HL-60 (cell line): ENCODE data around the gene SERPINB1.

Source experiments
- GABPA ChIP-seq: IDR thresholded peaks from 2 replicates; pipeline ENCODE4 v1.6.1; 2012; ENCODE audit warnings: low read depth
- POLR2AphosphoS5 ChIP-seq: IDR thresholded peaks from 2 replicates; pipeline ENCODE4 v1.6.1; 2012; ENCODE audit warnings: low read depth
- SPI1 ChIP-seq: IDR thresholded peaks from 2 replicates; pipeline ENCODE4 v1.6.1; 2012; ENCODE audit warnings: low read depth, mild to moderate bottlenecking, borderline replicate concordance
- TF ChIP-seq, protein P1 (sequence below): IDR thresholded peaks from one replicate; pipeline ENCODE4 v1.5.1; 2011; ENCODE audit warnings: low read length, control low read depth, inconsistent platforms; ENCODE audit not compliant: insufficient read depth
- TF ChIP-seq, protein P2 (sequence below): IDR thresholded peaks from 2 replicates; pipeline ENCODE4 v1.6.1; 2012; ENCODE audit warnings: low read depth; ENCODE audit not compliant: insufficient replicate concordance

DNA sequence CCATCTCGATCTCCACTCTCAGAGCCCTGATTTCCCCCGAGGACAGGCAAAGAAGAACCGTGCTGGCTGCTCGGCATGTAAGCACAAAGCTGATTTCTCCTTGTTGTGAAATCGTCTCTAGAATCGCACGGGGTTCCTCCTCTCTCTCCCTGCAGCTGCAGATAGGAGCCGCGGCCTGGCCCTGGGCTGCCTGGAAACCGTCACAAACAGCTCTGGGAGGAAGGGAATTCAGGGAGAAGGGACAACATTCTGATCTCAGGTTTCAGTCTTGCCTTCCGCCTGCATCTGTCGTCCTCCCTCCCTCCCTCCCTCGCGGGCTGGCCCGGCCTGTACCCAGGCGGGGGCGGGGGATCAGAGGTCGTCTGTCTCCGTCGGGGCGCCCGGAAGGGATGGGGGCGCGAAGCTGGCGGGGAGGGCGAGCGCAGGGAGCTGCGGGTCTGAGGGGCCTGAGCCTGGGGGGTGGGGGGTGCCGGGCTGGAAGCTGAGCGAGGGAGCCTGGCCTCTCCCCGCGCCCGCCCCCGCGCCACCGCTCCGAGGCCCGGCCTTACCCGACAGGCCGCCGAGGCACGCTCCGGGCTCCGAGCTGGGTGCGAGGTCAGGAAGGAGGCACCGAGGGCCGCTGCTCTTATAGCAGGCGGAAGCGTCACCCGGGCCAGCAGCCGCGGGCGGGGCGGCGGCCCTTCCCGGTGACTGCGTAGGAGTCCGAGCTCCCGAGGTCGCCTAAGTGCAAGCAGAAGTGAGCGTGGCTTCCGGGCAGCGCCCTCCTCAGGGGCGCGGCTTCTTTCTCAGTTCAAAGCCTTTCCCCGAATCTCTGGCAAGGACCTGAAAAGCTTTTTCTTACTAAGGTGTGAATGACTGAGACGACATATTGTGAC is at the start of gene SERPINB1:
- TF ChIP-seq, protein P1, sequence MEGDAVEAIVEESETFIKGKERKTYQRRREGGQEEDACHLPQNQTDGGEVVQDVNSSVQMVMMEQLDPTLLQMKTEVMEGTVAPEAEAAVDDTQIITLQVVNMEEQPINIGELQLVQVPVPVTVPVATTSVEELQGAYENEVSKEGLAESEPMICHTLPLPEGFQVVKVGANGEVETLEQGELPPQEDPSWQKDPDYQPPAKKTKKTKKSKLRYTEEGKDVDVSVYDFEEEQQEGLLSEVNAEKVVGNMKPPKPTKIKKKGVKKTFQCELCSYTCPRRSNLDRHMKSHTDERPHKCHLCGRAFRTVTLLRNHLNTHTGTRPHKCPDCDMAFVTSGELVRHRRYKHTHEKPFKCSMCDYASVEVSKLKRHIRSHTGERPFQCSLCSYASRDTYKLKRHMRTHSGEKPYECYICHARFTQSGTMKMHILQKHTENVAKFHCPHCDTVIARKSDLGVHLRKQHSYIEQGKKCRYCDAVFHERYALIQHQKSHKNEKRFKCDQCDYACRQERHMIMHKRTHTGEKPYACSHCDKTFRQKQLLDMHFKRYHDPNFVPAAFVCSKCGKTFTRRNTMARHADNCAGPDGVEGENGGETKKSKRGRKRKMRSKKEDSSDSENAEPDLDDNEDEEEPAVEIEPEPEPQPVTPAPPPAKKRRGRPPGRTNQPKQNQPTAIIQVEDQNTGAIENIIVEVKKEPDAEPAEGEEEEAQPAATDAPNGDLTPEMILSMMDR: no peak
- TF ChIP-seq, protein P2, sequence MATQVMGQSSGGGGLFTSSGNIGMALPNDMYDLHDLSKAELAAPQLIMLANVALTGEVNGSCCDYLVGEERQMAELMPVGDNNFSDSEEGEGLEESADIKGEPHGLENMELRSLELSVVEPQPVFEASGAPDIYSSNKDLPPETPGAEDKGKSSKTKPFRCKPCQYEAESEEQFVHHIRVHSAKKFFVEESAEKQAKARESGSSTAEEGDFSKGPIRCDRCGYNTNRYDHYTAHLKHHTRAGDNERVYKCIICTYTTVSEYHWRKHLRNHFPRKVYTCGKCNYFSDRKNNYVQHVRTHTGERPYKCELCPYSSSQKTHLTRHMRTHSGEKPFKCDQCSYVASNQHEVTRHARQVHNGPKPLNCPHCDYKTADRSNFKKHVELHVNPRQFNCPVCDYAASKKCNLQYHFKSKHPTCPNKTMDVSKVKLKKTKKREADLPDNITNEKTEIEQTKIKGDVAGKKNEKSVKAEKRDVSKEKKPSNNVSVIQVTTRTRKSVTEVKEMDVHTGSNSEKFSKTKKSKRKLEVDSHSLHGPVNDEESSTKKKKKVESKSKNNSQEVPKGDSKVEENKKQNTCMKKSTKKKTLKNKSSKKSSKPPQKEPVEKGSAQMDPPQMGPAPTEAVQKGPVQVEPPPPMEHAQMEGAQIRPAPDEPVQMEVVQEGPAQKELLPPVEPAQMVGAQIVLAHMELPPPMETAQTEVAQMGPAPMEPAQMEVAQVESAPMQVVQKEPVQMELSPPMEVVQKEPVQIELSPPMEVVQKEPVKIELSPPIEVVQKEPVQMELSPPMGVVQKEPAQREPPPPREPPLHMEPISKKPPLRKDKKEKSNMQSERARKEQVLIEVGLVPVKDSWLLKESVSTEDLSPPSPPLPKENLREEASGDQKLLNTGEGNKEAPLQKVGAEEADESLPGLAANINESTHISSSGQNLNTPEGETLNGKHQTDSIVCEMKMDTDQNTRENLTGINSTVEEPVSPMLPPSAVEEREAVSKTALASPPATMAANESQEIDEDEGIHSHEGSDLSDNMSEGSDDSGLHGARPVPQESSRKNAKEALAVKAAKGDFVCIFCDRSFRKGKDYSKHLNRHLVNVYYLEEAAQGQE: peak; percentile 27
- TF ChIP-seq SPI1: peak; percentile 52; the same call in 1 of the 2 replicates
- peak; percentile 87 for TF ChIP-seq POLR2AphosphoS5
- peak; percentile 40; the same call in 1 of the 2 replicates for TF ChIP-seq GABPA
